B cell (primary cell): ENCODE results near the gene STIM1. TPM values are rescaled to one million over a fixed set of nuclear protein-coding genes. Genes with fewer than 3 reads are reported as not detected.

Source experiments
- ATAC-seq: fragments of 200-7000 bp; cut with Tn5 transposase; one replicate; pipeline ENCODE4 v1.10.0; 2021; ENCODE audit warnings: low read depth, mild to moderate bottlenecking, moderate number of reproducible peaks, moderate library complexity
- CTCF ChIA-PET: fragments of 350-600 bp; sonication (Branson Sonifier 250); formaldehyde crosslinking; loops from one replicate; lab custom pipeline; 2021; ENCODE audit warnings: antibody characterized with exemption, inconsistent platforms; lab: Charles Lee
- POLR2A ChIA-PET: fragments of 350-600 bp; sonication (Branson Sonifier 250); formaldehyde crosslinking; loops from one replicate; lab custom pipeline; 2021; ENCODE audit warnings: antibody characterized with exemption; lab: Charles Lee
- DNase-seq: peaks from one replicate; pipeline ENCODE4 v3.0.0; 2013
- H2AFZ ChIP-seq: 2 replicates; pipeline ENCODE4 v1.6.1; 2012; ENCODE audit warnings: mild to moderate bottlenecking, low read depth, low read length; ENCODE audit not compliant: insufficient read depth, poor library complexity, severe bottlenecking
- H3K27ac ChIP-seq, 2 donors: 1 replicate in 1 of 2; 2 replicates in 1 of 2; pipeline ENCODE4 v1.5.1; 2012 to 2013; ENCODE audit warnings: low read length in 2 of 2, mild to moderate bottlenecking in 2 of 2, moderate library complexity in 1 of 2
- H3K27me3 ChIP-seq, 4 experiments: fragments of 200-600 bp in 1 of 4; sonication (generic) in 1 of 4; replicated peaks in 1 of 4; 1 replicate in 2 of 4; 2 replicates in 2 of 4; pipeline versions ENCODE4 v1.6.1 to v1.7.0; 2013 to 2016; ENCODE audit warnings: low read length in 3 of 4, mild to moderate bottlenecking in 2 of 4, mixed read lengths in 1 of 4, moderate library complexity in 1 of 4; ENCODE audit not compliant: insufficient read depth in 4 of 4, control insufficient read depth in 3 of 4; ENCODE audit errors: control extremely low read depth in 1 of 4
- H3K36me3 ChIP-seq, 2 experiments: replicated peaks in 1 of 2; 1 replicate in 1 of 2; 2 replicates in 1 of 2; pipeline versions ENCODE4 v1.6.1 to v1.7.1; 2013; ENCODE audit warnings: low read length in 1 of 2; ENCODE audit not compliant: insufficient read depth in 2 of 2, control insufficient read depth in 1 of 2; ENCODE audit errors: control extremely low read depth in 1 of 2, extremely low read depth in 1 of 2
- H3K4me1 ChIP-seq, 2 donors: fragments of 200-600 bp in 1 of 2; sonication (generic) in 1 of 2; 1 replicate in 1 of 2; 2 replicates in 1 of 2; pipeline versions ENCODE4 v1.5.1 to v1.6.1; 2013 to 2017; ENCODE audit warnings: low read length in 2 of 2; ENCODE audit not compliant: control insufficient read depth in 2 of 2, insufficient read depth in 2 of 2
- H3K4me2 ChIP-seq: replicated peaks from 2 replicates; pipeline ENCODE3; 2012; ENCODE audit warnings: mild to moderate bottlenecking, low read depth, low read length; ENCODE audit not compliant: poor library complexity, severe bottlenecking
- H3K4me3 ChIP-seq, 5 experiments: fragments of 200-600 bp in 1 of 5; sonication (generic) in 1 of 5; 1 replicate in 3 of 5; 2 replicates in 2 of 5; pipeline versions ENCODE4 v1.5.1 to v1.7.0; 2011 to 2016; ENCODE audit warnings: low read length in 4 of 5, mild to moderate bottlenecking in 4 of 5, low read depth in 2 of 5, control low read depth in 1 of 5, moderate library complexity in 1 of 5; ENCODE audit not compliant: insufficient read depth in 1 of 5; ENCODE audit errors: control extremely low read depth in 1 of 5, extremely low read depth in 1 of 5
- H3K79me2 ChIP-seq: fragments of 200-600 bp; sonication (generic); one replicate; pipeline ENCODE4 v1.6.0; 2016; ENCODE audit warnings: low read length; ENCODE audit not compliant: control insufficient read depth, insufficient read depth
- H3K9ac ChIP-seq: fragments of 200-600 bp; sonication (generic); 2 replicates; pipeline ENCODE4 v1.6.1; 2017; ENCODE audit warnings: mild to moderate bottlenecking, low read length, moderate library complexity
- H3K9me3 ChIP-seq, 3 donors: one replicate each; pipeline versions ENCODE4 v1.6.1 to v1.7.1; 2013; ENCODE audit warnings: low read length in 2 of 3; ENCODE audit not compliant: control insufficient read depth in 2 of 3, insufficient read depth in 1 of 3; ENCODE audit errors: control extremely low read depth in 1 of 3
- H4K20me1 ChIP-seq: 2 replicates; pipeline ENCODE4 v1.6.0; 2012; ENCODE audit warnings: mild to moderate bottlenecking, low read length; ENCODE audit not compliant: insufficient read depth, control insufficient read depth, poor library complexity, severe bottlenecking
- H3K27ac Mint-ChIP-seq: one replicate; pipeline ENCODE4 v1.8.0; 2021; ENCODE audit warnings: mixed read lengths
- H3K27me3 Mint-ChIP-seq: one replicate; pipeline ENCODE4 v1.8.0; 2021; ENCODE audit warnings: mixed read lengths
- H3K4me1 Mint-ChIP-seq: one replicate; pipeline ENCODE4 v1.8.0; 2021; ENCODE audit warnings: mixed read lengths
- H3K4me3 Mint-ChIP-seq: one replicate; pipeline ENCODE4 v1.8.0; 2021; ENCODE audit warnings: mixed read lengths
- H3K9me3 Mint-ChIP-seq: one replicate; pipeline ENCODE4 v1.8.0; 2022; ENCODE audit warnings: mixed read lengths; ENCODE audit not compliant: insufficient read depth
- CTCF ChIP-seq: fragments of 200-600 bp; IDR thresholded peaks from one replicate; pipeline ENCODE4 v1.8.0; 2022; ENCODE audit warnings: antibody characterized with exemption, mild to moderate bottlenecking
- EZH2 ChIP-seq: IDR thresholded peaks from 2 replicates; pipeline ENCODE4 v1.6.1; 2012; ENCODE audit warnings: borderline replicate concordance, low read depth, mild to moderate bottlenecking, moderate library complexity, low read length; ENCODE audit not compliant: insufficient read depth, poor library complexity, severe bottlenecking
- WGBS: methylation state at CpG from one replicate; pipeline ENCODE4 v1.1.5; 2013; ENCODE audit warnings: missing lambda C conversion rate; ENCODE audit not compliant: insufficient coverage; 5-methylcytosine and 5-hydroxymethylcytosine counted together
- intact Hi-C: fragments of 100-400 bp; cut with micrococcal nuclease; formaldehyde crosslinking; loops from one replicate; pipeline ENCODE4 v1.10.0; 2022
- polyA plus RNA-seq: library from polyadenylated mRNA; depleted of rRNA; stranded (reverse); fragments of >200 nt; gene quantifications from 2 replicates; pipeline ENCODE4 v1.2.3, GENCODE V29; 2012
- total RNA-seq, 2 donors: library from RNA; stranded (reverse); fragments of 120-200 nt in 1 of 2; gene quantifications; 1 replicate in 1 of 2; 2 replicates in 1 of 2; pipeline versions ENCODE4 v1.2.3 to v1.2.4, GENCODE V29; 2013 to 2022

The STIM1 gene
- total and polyA plus RNA-seq, 2 donors (not counting 1 experiment from before 2014, with no cell fraction given), result 59.4 to 76.7 TPM

- ChIA-PET POLR2A (interaction anchor here (0.6 to 1.4 kb wide), 4 partner anchors 61 to 104 kb away, joined by 3 to 7 read pairs (median 4); no protein-coding TSS in a partner anchor), CTCF (interaction anchor here (0.6 to 4.8 kb wide), 10 partner anchors 15 to 133 kb away, joined by 3 to 46 read pairs (median 4); partner anchors contain the start of genes RHOG and STIM1)
- Histone ChIP-seq H3K79me2 (peaks cover 94% of the 10 kb centered on the region), H2AFZ (no peak overlapping the region), H3K9me3 (no peaks in the 10 kb centered on the region), H3K9ac (no peak overlapping the region), H3K27ac (no peak overlapping the region), H3K4me1 (peaks cover 17 to 22% of the 10 kb centered on the region in 2 donors), H3K36me3 (peaks cover 0 to 2% of the 10 kb centered on the region in 2 experiments), H3K27me3 (no peaks in the 10 kb centered on the region), H4K20me1 (peaks cover 58% of the 10 kb centered on the region), H3K4me2 (no peak overlapping the region), H3K4me3 (no peak overlapping the region)
- ATAC-seq (no peak), DNase-seq (no peak)
- H3K4me1 Mint-ChIP-seq, result peaks cover 57% of the 10 kb centered on the region
- H3K4me3 Mint-ChIP-seq, result no peak overlapping the region
- intact Hi-C loops, result no loop called here
- H3K27ac Mint-ChIP-seq, result no peak overlapping the region
- TF ChIP-seq EZH2, result no peak
- no peak for TF ChIP-seq CTCF
- 77% methylated on average over 2 of the region's 2 CpGs for WGBS
- H3K9me3 Mint-ChIP-seq, result no peaks in the 10 kb centered on the region
- no peaks in the 10 kb centered on the region for H3K27me3 Mint-ChIP-seq
These were observed 102.8 kb downstream of the STIM1 start for GRCh38 chr11:3958281-3958680.
